Stomach (tissue), 9 donors: ENCODE data around the gene CTSW. TPM values are rescaled to one million over a fixed set of nuclear protein-coding genes. Genes with fewer than 3 reads are reported as not detected.

Experiments used
- DNase-seq, 2 donors: peaks; one replicate each; pipeline versions ENCODE4 v3.0.0 to v3.0.0-alpha.2; 2013 to 2019
- H3K27ac ChIP-seq, 5 donors: fragments of 200-600 bp in 4 of 5; sonication (generic) in 4 of 5; one replicate each; pipeline ENCODE4 v1.5.1; 2013 to 2019; ENCODE audit warnings: mild to moderate bottlenecking in 1 of 5, moderate library complexity in 1 of 5
- H3K27me3 ChIP-seq, 3 donors: fragments of 200-600 bp; sonication (generic); one replicate each; pipeline ENCODE4 v1.5.1; 2017 to 2019; ENCODE audit warnings: mixed run types in 1 of 3
- H3K36me3 ChIP-seq, 4 donors: fragments of 200-600 bp; sonication (generic); 1 replicate in 3 of 4; 2 replicates in 1 of 4; pipeline ENCODE4 v1.5.1; 2016 to 2019
- H3K4me1 ChIP-seq, 4 donors: fragments of 200-600 bp; sonication (generic); one replicate each; pipeline ENCODE4 v1.5.1; 2016 to 2019
- H3K4me3 ChIP-seq, 4 donors: fragments of 200-600 bp; sonication (generic) in 3 of 4; one replicate each; pipeline ENCODE4 v1.5.1; 2016 to 2019; ENCODE audit warnings: mild to moderate bottlenecking in 1 of 4
- H3K9me3 ChIP-seq, 4 donors: fragments of 200-600 bp; sonication (generic); one replicate each; pipeline ENCODE4 v1.5.1; 2016 to 2019
- CTCF ChIP-seq, 7 experiments: fragments of 450-650 bp in 4 of 7; fragments of 200-600 bp in 3 of 7; sonication (generic) in 3 of 7; IDR thresholded peaks; one replicate each; pipeline ENCODE4 v1.5.1; 2016 to 2019; ENCODE audit warnings: antibody characterized with exemption in 7 of 7, control low read depth in 2 of 7, mild to moderate bottlenecking in 1 of 7
- EP300 ChIP-seq: sonication (generic); formaldehyde crosslinking; IDR thresholded peaks from one replicate; pipeline ENCODE4 v1.6.1; 2017; ENCODE audit warnings: antibody characterized with exemption
- POLR2A ChIP-seq, 4 donors: fragments of 450-650 bp; IDR thresholded peaks; one replicate each; pipeline ENCODE4 v1.6.1; 2016; ENCODE audit warnings: antibody characterized with exemption in 4 of 4, control low read depth in 2 of 4, mild to moderate bottlenecking in 1 of 4, moderate library complexity in 1 of 4
- POLR2AphosphoS5 ChIP-seq, 3 donors: sonication (generic); formaldehyde crosslinking; IDR thresholded peaks; one replicate each; pipeline ENCODE4 v1.6.1; 2016; ENCODE audit warnings: antibody characterized with exemption in 3 of 3
- WGBS, 5 donors: extraction: QIAGEN DNeasy Blood & Tissue Kit in 3 of 5; methylation state at CpG; one replicate each; pipeline versions ENCODE4 v1.1.5 to v1.1.7; 2013 to 2018; 5-methylcytosine and 5-hydroxymethylcytosine counted together
- intact Hi-C: fragments of 100-400 bp; cut with DNase I; formaldehyde crosslinking; loops from one replicate; pipeline ENCODE4 v1.15.1; 2023; ENCODE audit warnings: low total_unique reads
- polyA plus RNA-seq, 3 donors: library from polyadenylated mRNA; stranded (reverse); fragments of 200-250 nt; gene quantifications; one replicate each; pipeline ENCODE4 v1.2.3, GENCODE V29; 2013
- total RNA-seq, 5 donors: library from RNA; depleted of rRNA; stranded (reverse); fragments of >200 nt; gene quantifications; one replicate each; pipeline versions ENCODE4 v1.1.0 to v1.2.3, GENCODE V29; 2014 to 2016
- donor health status: healthy with polysubstance abuse.
- donor health status: Bipolar disorder and iron deficiency.
- donor health status: healthy.

The CTSW gene
- total and polyA plus RNA-seq, 8 donors: 0.43 to 2.7 (median 1.3) TPM; not detected in 2

- H3K27ac ChIP-seq: peak overlapping the region; percentile 53 to 98 (median 96)
- H3K4me3 ChIP-seq: peak overlapping the region in 3 of 4 donors; percentile 7 to 72 (median 19)
- H3K4me1 ChIP-seq: peaks cover 47 to 73% (median 50%) of the 10 kb centered on the region in 4 donors
- 61 to 80% (median 66%) methylated on average over 14 to 16 of the region's 16 CpGs for WGBS, 5 donors
- H3K9me3 ChIP-seq: no peaks in the 10 kb centered on the region
- peaks cover 0 to 3% (median under 1%) of the 10 kb centered on the region in 3 donors for H3K27me3 ChIP-seq
- intact Hi-C loops: no loop called here
- DNase-seq: no peak
- TF ChIP-seq POLR2A (IDR thresholded peaks at IDR 0.05) (no peak), POLR2AphosphoS5 (IDR thresholded peaks at IDR 0.05) (peak in 1 of 3 donors; percentile 23), CTCF (IDR thresholded peaks at IDR 0.05) (no peak), EP300 (no peak)
- peaks cover 0 to 7% (median 0%) of the 10 kb centered on the region in 4 donors for H3K36me3 ChIP-seq
Measured at GRCh38 chr11:65894034-65894591, 14.5 kb downstream of the CTSW start.

GRCh38 chr11:65895482-65895981 is 15.9 kb downstream of the CTSW start:
- TF ChIP-seq EP300: no peak
- no peak for TF ChIP-seq POLR2AphosphoS5 (IDR thresholded peaks at IDR 0.05)
- TF ChIP-seq POLR2A (IDR thresholded peaks at IDR 0.05): no peak
- no peak for TF ChIP-seq CTCF (IDR thresholded peaks at IDR 0.05)
- Histone ChIP-seq H3K4me1 (peaks cover 45 to 74% (median 50%) of the 10 kb centered on the region in 4 donors), H3K4me3 (no peak overlapping the region), H3K27ac (no peak overlapping the region), H3K9me3 (no peaks in the 10 kb centered on the region), H3K27me3 (peaks cover 0 to 11% (median 10%) of the 10 kb centered on the region in 3 donors), H3K36me3 (peaks cover 0 to 7% (median 0%) of the 10 kb centered on the region in 4 donors)
- no peak for DNase-seq
- intact Hi-C loops: no loop called here
- 88 to 99% (median 94%) methylated on average over 5 of the region's 5 CpGs for WGBS, 5 donors

- 85 to 90% (median 87%) methylated on average over 14 of the region's 14 CpGs for WGBS, 5 donors
Measured at GRCh38 chr11:65896034-65896999, 16.7 kb downstream of the CTSW start.

More at GRCh38 chr11:65896034-65896999, 16.7 kb downstream of the CTSW start:
- Histone ChIP-seq H3K4me1 (peaks cover 37 to 74% (median 45%) of the 10 kb centered on the region in 4 donors), H3K4me3 (no peak overlapping the region), H3K27ac (no peak overlapping the region), H3K9me3 (no peaks in the 10 kb centered on the region), H3K27me3 (peaks cover 0 to 11% (median 10%) of the 10 kb centered on the region in 3 donors), H3K36me3 (peaks cover 0 to 7% (median 0%) of the 10 kb centered on the region in 4 donors)
- DNase-seq: no peak
- intact Hi-C loops: no loop called here
- TF ChIP-seq POLR2AphosphoS5 (IDR thresholded peaks at IDR 0.05): no peak
- no peak for TF ChIP-seq EP300
- TF ChIP-seq CTCF (IDR thresholded peaks at IDR 0.05): no peak
- no peak for TF ChIP-seq POLR2A (IDR thresholded peaks at IDR 0.05)
